ENCODE results near the gene PRH2. TPM values are rescaled to one million over a fixed set of nuclear protein-coding genes. Genes with fewer than 3 reads are reported as not detected.

PRH2 gene
- total RNA-seq: not detected in 2 replicates

DNA sequence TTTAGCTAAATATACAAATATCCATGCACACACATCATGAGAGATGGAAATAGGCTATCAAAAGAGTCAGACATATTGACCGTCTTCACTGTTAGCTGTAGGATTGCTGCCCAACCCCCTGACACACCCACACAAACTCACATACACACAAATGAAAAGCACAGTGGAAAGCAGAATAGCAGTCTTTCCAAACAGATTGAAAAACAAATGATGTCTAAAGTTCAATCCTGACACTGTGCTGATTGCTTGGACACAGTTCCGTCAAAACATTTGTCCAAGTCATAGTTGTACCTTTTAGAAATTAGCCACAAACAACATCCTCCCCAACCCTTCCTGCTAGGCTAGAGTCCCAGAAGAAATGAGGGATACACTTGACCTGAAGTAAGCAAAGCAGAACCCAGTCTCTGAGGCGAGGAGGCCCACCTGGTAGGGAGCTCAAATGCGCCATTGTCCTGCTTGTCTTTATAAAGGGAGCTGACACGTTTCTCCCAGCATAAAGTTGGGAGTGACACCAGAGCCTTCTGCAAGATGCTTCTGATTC, at the start of gene PRH2:
PRH2 (plus strand) TSS at position 491 of the 541 bp plus-strand sequence; CDS start at position 529, 38 bp downstream.

DNA sequence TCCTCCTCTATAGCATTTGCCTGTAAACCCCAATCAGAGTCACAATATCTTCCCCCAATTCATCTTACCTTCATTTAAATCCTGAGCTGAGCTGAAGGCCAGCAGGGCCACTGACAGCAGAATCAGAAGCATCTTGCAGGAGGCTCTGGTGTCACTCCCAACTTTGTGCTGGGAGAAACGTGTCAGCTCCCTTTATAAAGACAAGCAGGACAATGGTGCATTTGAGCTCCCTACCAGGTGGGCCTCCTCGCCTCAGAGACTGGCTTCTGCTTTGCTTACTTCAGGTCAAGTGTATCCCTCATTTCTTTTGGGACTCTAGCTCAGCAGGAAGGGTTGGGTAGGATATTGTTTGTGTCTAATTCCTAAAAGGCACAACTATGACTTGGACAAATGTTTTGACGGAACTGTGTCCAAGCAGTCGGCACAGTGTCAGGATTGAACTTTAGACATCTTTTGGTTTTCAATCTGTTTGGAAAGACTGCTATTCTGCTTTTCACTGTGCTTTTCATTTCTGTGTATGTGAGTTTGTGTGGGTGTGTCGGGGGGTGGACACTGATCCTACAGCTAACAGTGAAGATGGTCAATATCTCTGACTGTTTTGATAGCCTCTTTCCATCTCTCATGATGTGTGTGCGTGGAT, 44.8 kb upstream of the PRH2 start, which contains the start of gene PRH1:
PRH1 (minus strand) TSS at position 170 of the 640 bp plus-strand sequence; CDS start at position 132, 38 bp downstream.

DNA sequence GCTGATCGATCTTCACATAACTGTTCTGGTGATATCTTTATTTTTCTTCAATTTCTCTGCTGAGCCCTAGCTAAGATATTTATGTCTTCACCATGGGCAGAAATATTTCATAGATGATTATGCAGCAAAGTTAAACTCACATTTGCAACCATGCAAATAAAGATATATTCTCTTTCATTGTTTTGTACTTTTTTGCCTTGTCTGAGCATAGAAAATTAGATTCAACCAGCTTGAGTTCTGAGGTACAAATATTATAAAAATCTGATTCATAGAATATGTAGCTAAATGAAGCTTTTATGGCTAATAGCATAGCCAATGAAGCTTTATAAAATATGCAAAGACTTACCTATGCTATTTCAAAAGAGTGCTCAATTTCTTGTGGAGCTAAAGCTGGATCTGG, 19.6 kb upstream of the PRH2 start, which contains the start of gene TAS2R13:
TAS2R13 (minus strand) TSS at position 101 of the 400 bp plus-strand sequence. CDS start 264 bp downstream, outside the sequence.

DNA sequence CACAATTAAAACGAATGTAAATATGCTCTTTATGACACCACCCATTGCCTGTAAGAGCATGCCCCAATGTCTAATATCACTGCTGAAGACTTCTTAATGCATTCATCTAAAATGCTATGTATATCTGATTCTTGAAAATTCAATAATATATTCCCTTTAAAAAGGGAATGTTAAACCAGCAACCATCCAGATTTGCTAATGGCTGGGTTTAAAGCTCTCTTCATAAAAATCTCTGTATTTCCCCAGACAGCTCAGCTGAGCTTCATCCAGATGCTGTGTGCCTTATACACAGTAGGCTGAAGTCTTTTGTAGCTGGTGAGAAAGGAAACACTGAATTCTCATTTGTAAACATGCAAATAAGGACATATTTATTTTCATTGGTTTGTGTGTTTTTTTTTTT, 10.1 kb downstream of the PRH2 start, which contains the start of gene TAS2R14:
TAS2R14 (minus strand) TSS at position 101 of the 400 bp plus-strand sequence; CDS start at position 45, 56 bp downstream.

Other genes with a start within 250 kb of the PRH2 start
- gene YBX3, start 205.9 kb upstream of the PRH2 start, total RNA-seq: 174 and 228 TPM in 2 replicates
- 0.09 TPM in 1 of 2 replicates, not detected in the other for gene TAS2R7, start 126.6 kb upstream of the PRH2 start, total RNA-seq
- gene TAS2R8, start 122.0 kb upstream of the PRH2 start, total RNA-seq: 0.09 TPM in 1 of 2 replicates, not detected in the other
- 0.09 TPM in 1 of 2 replicates, not detected in the other for gene TAS2R9, start 119.1 kb upstream of the PRH2 start, total RNA-seq
- gene TAS2R10, start 102.9 kb upstream of the PRH2 start, total RNA-seq: 0.66 and 0.72 TPM in 2 replicates
- gene PRR4, start 79.8 kb upstream of the PRH2 start, total RNA-seq: 0.18 and 0.66 TPM in 2 replicates
- 13.2 and 26.6 TPM in 2 replicates for gene PRH1, start 45.0 kb upstream of the PRH2 start, total RNA-seq
- 0.99 and 1.8 TPM in 2 replicates for gene TAS2R13, start 19.7 kb upstream of the PRH2 start, total RNA-seq
- 1.6 and 2.7 TPM in 2 replicates for gene TAS2R14, start 10.0 kb downstream of the PRH2 start, total RNA-seq
- gene TAS2R50, start 57.7 kb downstream of the PRH2 start, total RNA-seq: 1.8 and 4.0 TPM in 2 replicates
- gene TAS2R20, start 69.1 kb downstream of the PRH2 start, total RNA-seq: 1.9 and 4.1 TPM in 2 replicates
- gene TAS2R19, start 93.4 kb downstream of the PRH2 start, total RNA-seq: 3.4 and 8.8 TPM in 2 replicates
- gene TAS2R31, start 102.2 kb downstream of the PRH2 start, total RNA-seq: 2.4 and 5.1 TPM in 2 replicates
- gene TAS2R46, start 133.1 kb downstream of the PRH2 start, total RNA-seq: 1.3 and 3.1 TPM in 2 replicates
- 1.5 and 1.8 TPM in 2 replicates for gene TAS2R43, start 163.1 kb downstream of the PRH2 start, total RNA-seq
- 3.0 and 7.4 TPM in 2 replicates for gene TAS2R30, start 205.4 kb downstream of the PRH2 start, total RNA-seq
- 4.8 and 5.1 TPM in 2 replicates for gene SMIM10L1, start 242.0 kb downstream of the PRH2 start, total RNA-seq

Data from endothelial cell of coronary artery (primary cell).